Peyer's patch (tissue), 4 donors: ENCODE data around the gene KCNE1. TPM values are rescaled to one million over a fixed set of nuclear protein-coding genes. Genes with fewer than 3 reads are reported as not detected.
"Not testable (repeated sequence)": the region's sequence is repeated elsewhere in the genome, so short reads cannot be mapped to it uniquely, and the experiment has no call there.

ENCODE experiments used
- DNase-seq, 3 donors: peaks; one replicate each; pipeline ENCODE4 v3.0.0-alpha.2; 2017 to 2019
- H3K27ac ChIP-seq, 4 donors: fragments of 200-600 bp; sonication (generic); one replicate each; pipeline ENCODE4 v1.5.1; 2016 to 2019
- H3K27me3 ChIP-seq, 2 donors: fragments of 200-600 bp; sonication (generic); one replicate each; pipeline ENCODE4 v1.5.1; 2019
- H3K36me3 ChIP-seq, 3 donors: fragments of 200-600 bp; sonication (generic); one replicate each; pipeline ENCODE4 v1.5.1; 2016 to 2019
- H3K4me1 ChIP-seq, 4 donors: fragments of 200-600 bp; sonication (generic); one replicate each; pipeline ENCODE4 v1.5.1; 2016 to 2019
- H3K4me3 ChIP-seq, 4 donors: fragments of 200-600 bp; sonication (generic); 1 replicate in 3 of 4; 2 replicates in 1 of 4; pipeline ENCODE4 v1.5.1; 2016 to 2019; ENCODE audit warnings: mild to moderate bottlenecking in 1 of 4
- H3K9me3 ChIP-seq, 4 donors: fragments of 200-600 bp; sonication (generic); one replicate each; pipeline ENCODE4 v1.5.1; 2016 to 2019; ENCODE audit warnings: mild to moderate bottlenecking in 1 of 4
- total RNA-seq, 4 donors: library from RNA; depleted of rRNA; stranded (reverse); fragments of >200 nt; gene quantifications; one replicate each; pipeline ENCODE4 v1.1.0, GENCODE V29; 2016

KCNE1 gene
- total RNA-seq, 4 donors from 2014 or later = 0.70 to 3.8 (median 1.7) TPM

- DNase-seq, H3K4me1 ChIP-seq, H3K4me3 ChIP-seq, H3K27ac ChIP-seq, H3K9me3 ChIP-seq, H3K27me3 ChIP-seq, H3K36me3 ChIP-seq: not testable (repeated sequence)
Measured at GRCh38 chr21:34456180-34456579, 55.8 kb downstream of the KCNE1 start.

- DNase-seq, H3K36me3 ChIP-seq, H3K27ac ChIP-seq, H3K27me3 ChIP-seq, H3K9me3 ChIP-seq, H3K4me1 ChIP-seq, H3K4me3 ChIP-seq: not testable (repeated sequence)
Measured at GRCh38 chr21:34455628-34456027, 56.4 kb downstream of the KCNE1 start.

- not testable (repeated sequence) for DNase-seq, H3K4me1 ChIP-seq, H3K27me3 ChIP-seq, H3K9me3 ChIP-seq, H3K36me3 ChIP-seq, H3K4me3 ChIP-seq, H3K27ac ChIP-seq
Measured at GRCh38 chr21:34447018-34447417, 65.0 kb downstream of the KCNE1 start.

- not testable (repeated sequence) for H3K4me3 ChIP-seq, H3K27ac ChIP-seq, H3K9me3 ChIP-seq, H3K27me3 ChIP-seq, H3K36me3 ChIP-seq, DNase-seq, H3K4me1 ChIP-seq
Measured at GRCh38 chr21:34443486-34443885, 68.5 kb downstream of the KCNE1 start.

GRCh38 chr21:34429710-34430109 is 82.3 kb downstream of the KCNE1 start:
- not testable (repeated sequence) for H3K27ac ChIP-seq, H3K4me3 ChIP-seq, H3K4me1 ChIP-seq, H3K27me3 ChIP-seq, DNase-seq, H3K36me3 ChIP-seq, H3K9me3 ChIP-seq

GRCh38 chr21:34428441-34428840 is 83.6 kb downstream of the KCNE1 start:
- H3K27ac ChIP-seq, H3K36me3 ChIP-seq, H3K27me3 ChIP-seq: not testable (repeated sequence)

GRCh38 chr21:34427339-34427738 is 84.7 kb downstream of the KCNE1 start:
- H3K4me1 ChIP-seq, H3K9me3 ChIP-seq, H3K27me3 ChIP-seq, DNase-seq, H3K4me3 ChIP-seq, H3K36me3 ChIP-seq, H3K27ac ChIP-seq: not testable (repeated sequence)

More at GRCh38 chr21:34428441-34428840, 83.6 kb downstream of the KCNE1 start:
- H3K4me1 ChIP-seq, DNase-seq, H3K4me3 ChIP-seq, H3K9me3 ChIP-seq: not testable (repeated sequence)

- not testable (repeated sequence) for H3K4me1 ChIP-seq, H3K27ac ChIP-seq, H3K27me3 ChIP-seq, H3K36me3 ChIP-seq, DNase-seq, H3K9me3 ChIP-seq, H3K4me3 ChIP-seq
Measured at GRCh38 chr21:34423805-34424204, 88.2 kb downstream of the KCNE1 start, which contains the start of gene SMIM34. Gene SMIM34, minus strand, starts transcription at chr21:34423951. Its CDS starts 112 bp downstream, at chr21:34423839.

- H3K9me3 ChIP-seq, H3K36me3 ChIP-seq, H3K4me3 ChIP-seq, H3K27me3 ChIP-seq, H3K27ac ChIP-seq, H3K4me1 ChIP-seq, DNase-seq: not testable (repeated sequence)
Measured at GRCh38 chr21:34417448-34418077, 94.4 kb downstream of the KCNE1 start.

- DNase-seq, H3K9me3 ChIP-seq, H3K4me3 ChIP-seq, H3K27me3 ChIP-seq, H3K36me3 ChIP-seq, H3K27ac ChIP-seq, H3K4me1 ChIP-seq: not testable (repeated sequence)
Measured at GRCh38 chr21:34407294-34407693, 104.7 kb downstream of the KCNE1 start.

GRCh38 chr21:34406676-34407075 is 105.3 kb downstream of the KCNE1 start:
- not testable (repeated sequence) for H3K27me3 ChIP-seq, DNase-seq, H3K36me3 ChIP-seq, H3K27ac ChIP-seq, H3K4me1 ChIP-seq, H3K4me3 ChIP-seq, H3K9me3 ChIP-seq

- H3K4me3 ChIP-seq, H3K27me3 ChIP-seq, DNase-seq, H3K9me3 ChIP-seq, H3K27ac ChIP-seq, H3K4me1 ChIP-seq, H3K36me3 ChIP-seq: not testable (repeated sequence)
Measured at GRCh38 chr21:34406102-34406501, 105.9 kb downstream of the KCNE1 start.

GRCh38 chr21:34405686-34406085 is 106.3 kb downstream of the KCNE1 start:
- H3K27ac ChIP-seq, H3K27me3 ChIP-seq, H3K36me3 ChIP-seq, H3K9me3 ChIP-seq, H3K4me1 ChIP-seq, H3K4me3 ChIP-seq, DNase-seq: not testable (repeated sequence)

- H3K36me3 ChIP-seq, DNase-seq, H3K4me1 ChIP-seq, H3K4me3 ChIP-seq, H3K27ac ChIP-seq, H3K27me3 ChIP-seq, H3K9me3 ChIP-seq: not testable (repeated sequence)
Measured at GRCh38 chr21:34404742-34405141, 107.3 kb downstream of the KCNE1 start.

- not testable (repeated sequence) for H3K27me3 ChIP-seq
Measured at GRCh38 chr21:34400522-34400921, 111.5 kb downstream of the KCNE1 start.

More at GRCh38 chr21:34400522-34400921, 111.5 kb downstream of the KCNE1 start:
- not testable (repeated sequence) for H3K9me3 ChIP-seq, H3K4me1 ChIP-seq, H3K27ac ChIP-seq, H3K4me3 ChIP-seq, DNase-seq, H3K36me3 ChIP-seq
